PC-3 (cell line): Measurements from ENCODE around the gene STARD10. TPM values are rescaled to one million over a fixed set of nuclear protein-coding genes. Genes with fewer than 3 reads are reported as not detected.

Experiments used
- ATAC-seq: fragments of 200-7000 bp; cut with Tn5 transposase; 2 replicates; pipeline ENCODE4 v1.9.1; 2020; ENCODE audit warnings: mild to moderate bottlenecking, moderate library complexity
- BruUV-seq: library from RNA; stranded (reverse); fragments of 400-500 nt; replicated peaks from 2 replicates; lab custom pipeline; 2021; lab: Mats Ljungman, UMichigan
- CTCF ChIA-PET: fragments of 300-600 bp; sonication (Branson Sonifier 250); formaldehyde crosslinking; loops from one replicate; lab custom pipeline; 2022; ENCODE audit warnings: antibody characterized with exemption; lab: Charles Lee
- POLR2A ChIA-PET: fragments of 300-600 bp; sonication (Branson Sonifier 250); formaldehyde crosslinking; loops from one replicate; lab custom pipeline; 2022; ENCODE audit warnings: antibody characterized with exemption; ENCODE audit not compliant: unreplicated experiment; lab: Charles Lee
- DNase-seq: peaks from one replicate; pipeline ENCODE4 v3.0.0-alpha.2; 2015
- H2AFZ ChIP-seq: fragments of 300-600 bp; sonication (generic); 2 replicates; pipeline ENCODE4 v1.6.0; 2016; ENCODE audit warnings: antibody characterized with exemption, low read length
- H3F3A ChIP-seq: fragments of 300-600 bp; sonication (generic); one replicate; pipeline ENCODE4 v1.6.0; 2017; ENCODE audit warnings: antibody characterized with exemption, low read length, control low read depth, mild to moderate bottlenecking; ENCODE audit not compliant: unreplicated experiment
- H3K27ac ChIP-seq: fragments of 300-600 bp; sonication (generic); 2 replicates; pipeline ENCODE4 v1.5.1; 2016; ENCODE audit warnings: mild to moderate bottlenecking, low read length
- H3K27me3 ChIP-seq: fragments of 300-600 bp; sonication (generic); 2 replicates; pipeline ENCODE4 v1.6.1; 2016; ENCODE audit warnings: low read length, mixed read lengths
- H3K36me3 ChIP-seq: fragments of 300-600 bp; sonication (generic); 2 replicates; pipeline ENCODE4 v1.6.1; 2016; ENCODE audit warnings: low read depth, mixed run types, low read length, mixed read lengths
- H3K4me1 ChIP-seq: fragments of 300-600 bp; sonication (generic); 2 replicates; pipeline ENCODE4 v1.5.1; 2016; ENCODE audit warnings: low read length; ENCODE audit not compliant: insufficient read depth
- H3K4me2 ChIP-seq: fragments of 300-600 bp; sonication (generic); 2 replicates; pipeline ENCODE4 v1.6.0; 2016; ENCODE audit warnings: low read length
- H3K4me3 ChIP-seq: fragments of 300-600 bp; sonication (generic); 2 replicates; pipeline ENCODE4 v1.5.1; 2016; ENCODE audit warnings: mild to moderate bottlenecking, low read length, mixed read lengths
- H3K79me2 ChIP-seq: fragments of 300-600 bp; sonication (generic); 2 replicates; pipeline ENCODE4 v1.6.1; 2017; ENCODE audit warnings: low read length, mixed read lengths
- H3K9ac ChIP-seq: fragments of 300-600 bp; sonication (generic); 2 replicates; pipeline ENCODE4 v1.6.0; 2016; ENCODE audit warnings: mild to moderate bottlenecking, low read length
- H3K9me2 ChIP-seq: fragments of 300-600 bp; sonication (generic); replicated peaks from 2 replicates; pipeline ENCODE4 v1.6.1; 2016; ENCODE audit warnings: mixed run types, low read length, mixed read lengths
- H3K9me3 ChIP-seq: fragments of 300-600 bp; sonication (generic); 2 replicates; pipeline ENCODE4 v1.6.1; 2016; ENCODE audit warnings: low read length, mixed read lengths
- H4K20me1 ChIP-seq: fragments of 300-600 bp; sonication (generic); 2 replicates; pipeline ENCODE4 v1.6.1; 2016; ENCODE audit warnings: low read length, mixed read lengths
- EZH2 ChIP-seq: fragments of 300-600 bp; sonication (generic); IDR thresholded peaks from one replicate; pipeline ENCODE4 v1.6.1; 2017; ENCODE audit warnings: antibody characterized with exemption, mild to moderate bottlenecking, low read length; ENCODE audit not compliant: unreplicated experiment
- EZH2phosphoT487 ChIP-seq: fragments of 300-600 bp; sonication (generic); IDR thresholded peaks from 2 replicates; pipeline ENCODE4 v1.6.1; 2018; ENCODE audit warnings: mild to moderate bottlenecking, antibody characterized with exemption, low read length, borderline replicate concordance
- intact Hi-C: fragments of 100-400 bp; cut with micrococcal nuclease; formaldehyde crosslinking; loops from 2 replicates; pipeline ENCODE4 v1.9.0; 2023
- total RNA-seq: library from RNA; depleted of rRNA; stranded (reverse); fragments of >200 nt; gene quantifications from 2 replicates; pipeline ENCODE4 v1.2.3, GENCODE V29; 2014
- TF ChIP-seq, protein P1 (sequence below): fragments of 300-600 bp; sonication (generic); conservative IDR thresholded peaks from 2 replicates; pipeline ENCODE4 v1.5.1; 2017; ENCODE audit warnings: antibody characterized with exemption, low read depth, mild to moderate bottlenecking, low read length

STARD10 gene
- total RNA-seq, 1 experiment from 2014 or later = 284 TPM

DNA sequence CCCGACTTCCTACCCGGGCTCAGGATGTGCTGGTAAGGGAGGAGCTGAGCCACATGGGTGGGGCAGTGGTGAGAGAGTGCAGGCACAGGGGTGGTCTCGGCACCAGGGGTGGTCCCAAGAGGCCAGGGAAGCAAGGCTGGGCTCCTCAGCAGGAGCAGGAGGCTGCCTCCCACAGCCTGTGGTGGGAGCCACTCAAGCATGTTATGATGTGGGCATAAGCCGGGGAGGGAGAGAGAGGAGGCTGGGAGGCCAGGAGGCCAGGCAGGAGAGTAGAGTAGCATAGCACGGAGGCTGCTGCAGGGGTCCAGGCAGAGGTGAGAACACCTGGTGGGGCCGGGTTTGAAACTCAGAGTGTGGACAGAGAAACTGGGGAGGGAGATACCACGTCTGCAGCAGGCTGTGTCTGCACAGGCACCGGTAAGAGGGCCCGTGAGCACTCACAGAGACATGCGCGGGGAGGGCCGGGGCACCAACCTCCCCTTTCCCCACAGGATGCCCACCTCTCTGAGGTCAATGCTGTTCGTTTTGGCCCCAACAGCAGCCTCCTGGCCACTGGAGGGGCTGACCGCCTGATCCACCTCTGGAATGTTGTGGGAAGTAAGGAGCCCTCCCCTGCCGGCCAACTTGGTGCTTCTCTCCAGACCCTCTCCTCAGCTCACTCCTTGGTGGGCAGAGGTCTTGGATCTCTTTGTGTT lies 31.1 kb upstream of the STARD10 start:
- H3K4me3 ChIP-seq = no peak overlapping the region
- no TSS peak for BruUV-seq
- no peaks in the 10 kb centered on the region for H3K9me3 ChIP-seq
- no peaks in the 10 kb centered on the region for H3K27me3 ChIP-seq
- DNase-seq (no peak), ATAC-seq (no peak)
- POLR2A ChIA-PET = no interaction called here
- H3K9ac ChIP-seq = no peak overlapping the region
- intact Hi-C loops = loop anchor here (2.0 kb wide), 1 partner anchor 412 kb away; no protein-coding TSS in a partner anchor
- H3F3A ChIP-seq = no peaks in the 10 kb centered on the region
- no peaks in the 10 kb centered on the region for H3K79me2 ChIP-seq
- no peak overlapping the region for H2AFZ ChIP-seq
- CTCF ChIA-PET = no interaction called here
- no peak overlapping the region for H3K27ac ChIP-seq
- peaks cover 11% of the 10 kb centered on the region for H3K4me1 ChIP-seq
- TF ChIP-seq EZH2 = no peak
- no peak for TF ChIP-seq EZH2phosphoT487
- TF ChIP-seq, protein P1, sequence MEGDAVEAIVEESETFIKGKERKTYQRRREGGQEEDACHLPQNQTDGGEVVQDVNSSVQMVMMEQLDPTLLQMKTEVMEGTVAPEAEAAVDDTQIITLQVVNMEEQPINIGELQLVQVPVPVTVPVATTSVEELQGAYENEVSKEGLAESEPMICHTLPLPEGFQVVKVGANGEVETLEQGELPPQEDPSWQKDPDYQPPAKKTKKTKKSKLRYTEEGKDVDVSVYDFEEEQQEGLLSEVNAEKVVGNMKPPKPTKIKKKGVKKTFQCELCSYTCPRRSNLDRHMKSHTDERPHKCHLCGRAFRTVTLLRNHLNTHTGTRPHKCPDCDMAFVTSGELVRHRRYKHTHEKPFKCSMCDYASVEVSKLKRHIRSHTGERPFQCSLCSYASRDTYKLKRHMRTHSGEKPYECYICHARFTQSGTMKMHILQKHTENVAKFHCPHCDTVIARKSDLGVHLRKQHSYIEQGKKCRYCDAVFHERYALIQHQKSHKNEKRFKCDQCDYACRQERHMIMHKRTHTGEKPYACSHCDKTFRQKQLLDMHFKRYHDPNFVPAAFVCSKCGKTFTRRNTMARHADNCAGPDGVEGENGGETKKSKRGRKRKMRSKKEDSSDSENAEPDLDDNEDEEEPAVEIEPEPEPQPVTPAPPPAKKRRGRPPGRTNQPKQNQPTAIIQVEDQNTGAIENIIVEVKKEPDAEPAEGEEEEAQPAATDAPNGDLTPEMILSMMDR = no peak
- H3K36me3 ChIP-seq = no peaks in the 10 kb centered on the region
- H3K4me2 ChIP-seq = no peak overlapping the region
- no peaks in the 10 kb centered on the region for H4K20me1 ChIP-seq
- no peaks in the 10 kb centered on the region for H3K9me2 ChIP-seq

DNA sequence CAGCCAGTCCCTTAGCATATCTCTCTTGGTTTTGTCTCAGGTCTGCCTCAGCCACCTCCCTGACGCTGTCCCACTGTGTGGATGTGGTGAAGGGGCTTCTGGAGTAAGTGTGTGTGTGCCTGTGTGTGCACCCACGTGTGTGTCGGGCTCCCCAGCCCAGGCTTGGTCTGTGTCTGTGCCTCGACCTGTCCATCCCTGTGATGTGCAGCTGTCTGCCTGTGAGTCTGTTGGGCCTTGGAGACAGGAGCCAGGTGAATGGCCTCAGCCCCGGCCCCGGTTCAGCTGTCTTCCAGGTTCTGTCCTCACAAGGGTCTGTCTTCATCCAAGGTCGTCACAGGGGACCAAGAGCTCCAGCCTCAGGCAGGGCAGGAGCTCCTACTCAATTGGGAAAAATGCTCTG lies 30.2 kb upstream of the STARD10 start:
- Histone ChIP-seq H3K27me3 (no peaks in the 10 kb centered on the region), H3K9me2 (no peaks in the 10 kb centered on the region), H3K4me3 (no peak overlapping the region), H3K79me2 (no peaks in the 10 kb centered on the region), H3K4me1 (peaks cover 11% of the 10 kb centered on the region), H2AFZ (no peak overlapping the region), H3K4me2 (no peak overlapping the region), H3K9ac (no peak overlapping the region), H3F3A (no peaks in the 10 kb centered on the region), H3K9me3 (no peaks in the 10 kb centered on the region), H3K27ac (no peak overlapping the region), H4K20me1 (no peaks in the 10 kb centered on the region), H3K36me3 (no peaks in the 10 kb centered on the region)
- DNase-seq = no peak
- BruUV-seq = no TSS peak
- no peak for ATAC-seq
- no peak for TF ChIP-seq EZH2
- TF ChIP-seq, protein P1 = no peak
- TF ChIP-seq EZH2phosphoT487 = no peak
- ChIA-PET CTCF (no interaction called here), POLR2A (no interaction called here)
- intact Hi-C loops = loop anchor here (2.0 kb wide), 1 partner anchor 413 kb away; no protein-coding TSS in a partner anchor
